Stomach (tissue), 9 donors: ENCODE results near the gene ARAP3. TPM values are rescaled to one million over a fixed set of nuclear protein-coding genes. Genes with fewer than 3 reads are reported as not detected.

Source experiments
- DNase-seq, 2 donors: peaks; one replicate each; pipeline versions ENCODE4 v3.0.0 to v3.0.0-alpha.2; 2013 to 2019
- H3K27ac ChIP-seq, 5 donors: fragments of 200-600 bp in 4 of 5; sonication (generic) in 4 of 5; one replicate each; pipeline ENCODE4 v1.5.1; 2013 to 2019; ENCODE audit warnings: mild to moderate bottlenecking in 1 of 5, moderate library complexity in 1 of 5
- H3K27me3 ChIP-seq, 3 donors: fragments of 200-600 bp; sonication (generic); one replicate each; pipeline ENCODE4 v1.5.1; 2017 to 2019; ENCODE audit warnings: mixed run types in 1 of 3
- H3K36me3 ChIP-seq, 4 donors: fragments of 200-600 bp; sonication (generic); 1 replicate in 3 of 4; 2 replicates in 1 of 4; pipeline ENCODE4 v1.5.1; 2016 to 2019
- H3K4me1 ChIP-seq, 4 donors: fragments of 200-600 bp; sonication (generic); one replicate each; pipeline ENCODE4 v1.5.1; 2016 to 2019
- H3K4me3 ChIP-seq, 4 donors: fragments of 200-600 bp; sonication (generic) in 3 of 4; one replicate each; pipeline ENCODE4 v1.5.1; 2016 to 2019; ENCODE audit warnings: mild to moderate bottlenecking in 1 of 4
- H3K9me3 ChIP-seq, 4 donors: fragments of 200-600 bp; sonication (generic); one replicate each; pipeline ENCODE4 v1.5.1; 2016 to 2019
- EP300 ChIP-seq: sonication (generic); formaldehyde crosslinking; IDR thresholded peaks from one replicate; pipeline ENCODE4 v1.6.1; 2017; ENCODE audit warnings: antibody characterized with exemption
- POLR2A ChIP-seq, 4 donors: fragments of 450-650 bp; IDR thresholded peaks; one replicate each; pipeline ENCODE4 v1.6.1; 2016; ENCODE audit warnings: antibody characterized with exemption in 4 of 4, control low read depth in 2 of 4, mild to moderate bottlenecking in 1 of 4, moderate library complexity in 1 of 4
- POLR2AphosphoS5 ChIP-seq, 3 donors: sonication (generic); formaldehyde crosslinking; IDR thresholded peaks; one replicate each; pipeline ENCODE4 v1.6.1; 2016; ENCODE audit warnings: antibody characterized with exemption in 3 of 3
- WGBS, 5 donors: extraction: QIAGEN DNeasy Blood & Tissue Kit in 3 of 5; methylation state at CpG; one replicate each; pipeline versions ENCODE4 v1.1.5 to v1.1.7; 2013 to 2018; 5-methylcytosine and 5-hydroxymethylcytosine counted together
- intact Hi-C: fragments of 100-400 bp; cut with DNase I; formaldehyde crosslinking; loops from one replicate; pipeline ENCODE4 v1.15.1; 2023; ENCODE audit warnings: low total_unique reads
- polyA plus RNA-seq, 3 donors: library from polyadenylated mRNA; stranded (reverse); fragments of 200-250 nt; gene quantifications; one replicate each; pipeline ENCODE4 v1.2.3, GENCODE V29; 2013
- total RNA-seq, 5 donors: library from RNA; depleted of rRNA; stranded (reverse); fragments of >200 nt; gene quantifications; one replicate each; pipeline versions ENCODE4 v1.1.0 to v1.2.3, GENCODE V29; 2014 to 2016
- TF ChIP-seq, protein P1 (sequence below), 7 experiments: fragments of 450-650 bp in 4 of 7; fragments of 200-600 bp in 3 of 7; sonication (generic) in 3 of 7; IDR thresholded peaks; one replicate each; pipeline ENCODE4 v1.5.1; 2016 to 2019; ENCODE audit warnings: antibody characterized with exemption in 7 of 7, control low read depth in 2 of 7, mild to moderate bottlenecking in 1 of 7
- donor health status: healthy with polysubstance abuse.
- donor health status: Bipolar disorder and iron deficiency.
- donor health status: healthy.

ARAP3 gene
- total and polyA plus RNA-seq, 8 donors: 2.3 to 11.9 (median 5.6) TPM

DNA sequence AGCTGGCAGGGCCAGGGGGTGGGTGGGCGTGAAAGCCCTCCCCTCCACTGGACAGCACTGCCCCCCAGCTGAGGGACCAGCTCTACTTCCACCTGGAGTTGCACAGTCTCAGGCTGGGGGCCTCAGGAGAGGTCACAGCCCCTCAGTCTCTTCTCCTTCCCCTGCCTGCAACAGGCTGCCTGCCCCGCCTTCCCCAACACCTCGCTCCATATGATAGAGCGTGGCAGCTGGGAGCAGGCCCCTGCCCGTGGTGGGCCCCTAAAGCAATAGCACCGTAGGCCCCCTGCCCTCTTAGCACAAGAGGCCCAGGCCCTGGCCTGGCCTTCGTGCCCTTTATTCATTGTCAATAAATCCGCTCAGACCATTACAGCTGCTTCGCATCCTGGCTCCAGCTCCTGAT is 41.3 kb downstream of the ARAP3 start:
- no peaks in the 10 kb centered on the region for H3K9me3 ChIP-seq
- TF ChIP-seq, protein P1, sequence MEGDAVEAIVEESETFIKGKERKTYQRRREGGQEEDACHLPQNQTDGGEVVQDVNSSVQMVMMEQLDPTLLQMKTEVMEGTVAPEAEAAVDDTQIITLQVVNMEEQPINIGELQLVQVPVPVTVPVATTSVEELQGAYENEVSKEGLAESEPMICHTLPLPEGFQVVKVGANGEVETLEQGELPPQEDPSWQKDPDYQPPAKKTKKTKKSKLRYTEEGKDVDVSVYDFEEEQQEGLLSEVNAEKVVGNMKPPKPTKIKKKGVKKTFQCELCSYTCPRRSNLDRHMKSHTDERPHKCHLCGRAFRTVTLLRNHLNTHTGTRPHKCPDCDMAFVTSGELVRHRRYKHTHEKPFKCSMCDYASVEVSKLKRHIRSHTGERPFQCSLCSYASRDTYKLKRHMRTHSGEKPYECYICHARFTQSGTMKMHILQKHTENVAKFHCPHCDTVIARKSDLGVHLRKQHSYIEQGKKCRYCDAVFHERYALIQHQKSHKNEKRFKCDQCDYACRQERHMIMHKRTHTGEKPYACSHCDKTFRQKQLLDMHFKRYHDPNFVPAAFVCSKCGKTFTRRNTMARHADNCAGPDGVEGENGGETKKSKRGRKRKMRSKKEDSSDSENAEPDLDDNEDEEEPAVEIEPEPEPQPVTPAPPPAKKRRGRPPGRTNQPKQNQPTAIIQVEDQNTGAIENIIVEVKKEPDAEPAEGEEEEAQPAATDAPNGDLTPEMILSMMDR (IDR thresholded peaks at IDR 0.05): no peak
- TF ChIP-seq POLR2AphosphoS5 (IDR thresholded peaks at IDR 0.05) (no peak), EP300 (no peak)
- H3K27me3 ChIP-seq: peaks cover 0 to 10% (median 0%) of the 10 kb centered on the region in 3 donors
- no peak overlapping the region for H3K27ac ChIP-seq
- no peak for DNase-seq
- peaks cover 0 to 53% (median 46%) of the 10 kb centered on the region in 4 donors for H3K36me3 ChIP-seq
- H3K4me1 ChIP-seq: peaks cover 7 to 21% (median 20%) of the 10 kb centered on the region in 4 donors
- intact Hi-C loops: no loop called here
- WGBS, 5 donors: 83 to 94% (median 90%) methylated on average over 9 of the region's 9 CpGs
- no peak overlapping the region for H3K4me3 ChIP-seq

DNA sequence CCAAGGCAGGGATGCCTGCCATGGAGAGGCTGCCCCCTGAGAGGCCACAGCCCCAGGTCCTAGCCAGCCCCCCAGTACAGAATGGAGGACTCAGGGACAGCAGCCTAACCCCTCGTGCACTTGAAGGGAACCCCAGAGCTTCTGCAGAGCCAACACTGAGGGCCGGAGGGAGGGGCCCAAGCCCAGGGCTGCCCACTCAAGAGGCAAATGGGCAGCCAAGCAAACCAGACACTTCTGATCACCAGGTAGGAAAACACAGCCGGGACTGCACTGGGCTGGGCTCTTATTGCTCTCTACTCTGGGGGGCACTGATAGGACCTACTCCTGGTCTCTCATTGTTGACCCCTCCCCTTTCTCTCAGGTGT is 42.0 kb downstream of the ARAP3 start:
- Histone ChIP-seq H3K27ac (no peak overlapping the region), H3K4me3 (no peak overlapping the region), H3K4me1 (peaks cover 13 to 28% (median 26%) of the 10 kb centered on the region in 4 donors), H3K27me3 (peaks cover 0 to 10% (median 0%) of the 10 kb centered on the region in 3 donors), H3K36me3 (peaks cover 0 to 46% (median 39%) of the 10 kb centered on the region in 4 donors), H3K9me3 (no peaks in the 10 kb centered on the region)
- 79 to 88% (median 83%) methylated on average over 3 of the region's 3 CpGs for WGBS, 5 donors
- no peak for TF ChIP-seq POLR2A (IDR thresholded peaks at IDR 0.05)
- intact Hi-C loops: no loop called here
- no peak for DNase-seq

DNA sequence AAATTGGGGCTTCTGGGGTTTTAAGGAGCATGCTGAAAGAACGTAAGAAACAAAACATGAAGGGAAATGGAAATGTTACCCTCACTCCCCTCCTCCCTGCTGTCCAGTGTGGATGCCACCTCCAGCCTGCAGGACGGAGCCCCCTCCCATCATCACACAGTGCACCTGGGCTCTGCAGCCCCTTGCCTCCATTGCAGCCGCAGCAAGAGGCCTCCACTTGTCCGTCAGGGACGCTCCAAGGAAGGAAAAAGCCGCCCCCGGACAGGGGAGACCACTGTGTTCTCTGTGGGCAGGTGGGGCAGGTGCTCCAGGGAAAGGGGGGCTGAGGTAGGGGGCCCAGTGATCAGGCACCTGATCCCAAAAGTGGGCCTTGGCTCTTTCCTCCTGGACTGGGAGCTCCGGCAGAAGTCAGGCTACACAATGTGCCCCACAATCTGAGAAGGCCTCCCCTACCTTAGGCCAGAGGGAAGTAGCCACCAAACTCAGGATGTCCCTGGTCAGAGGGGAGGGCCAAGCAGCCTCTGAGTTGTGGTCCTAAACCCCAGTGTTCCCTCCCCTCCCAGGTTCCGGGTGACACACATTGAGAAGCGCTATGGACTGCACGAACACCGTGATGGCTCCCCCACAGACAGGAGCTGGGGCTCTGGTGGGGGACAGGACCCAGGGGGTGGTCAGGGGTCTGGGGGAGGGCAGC is 42.5 kb downstream of the ARAP3 start:
- TF ChIP-seq POLR2A (IDR thresholded peaks at IDR 0.05): no peak
- no peak for TF ChIP-seq POLR2AphosphoS5 (IDR thresholded peaks at IDR 0.05)
- no peak for TF ChIP-seq EP300
- TF ChIP-seq, protein P1 (IDR thresholded peaks at IDR 0.05): no peak
- H3K36me3 ChIP-seq: peaks cover 0 to 41% (median 34%) of the 10 kb centered on the region in 4 donors
- peaks cover 19 to 32% (median 32%) of the 10 kb centered on the region in 4 donors for H3K4me1 ChIP-seq
- H3K9me3 ChIP-seq: no peaks in the 10 kb centered on the region
- intact Hi-C loops: no loop called here
- 84 to 94% (median 88%) methylated on average over 7 to 12 of the region's 12 CpGs for WGBS, 5 donors
- peaks cover 0 to 10% (median 0%) of the 10 kb centered on the region in 3 donors for H3K27me3 ChIP-seq
- no peak overlapping the region for H3K4me3 ChIP-seq
- no peak for DNase-seq
- no peak overlapping the region for H3K27ac ChIP-seq

DNA sequence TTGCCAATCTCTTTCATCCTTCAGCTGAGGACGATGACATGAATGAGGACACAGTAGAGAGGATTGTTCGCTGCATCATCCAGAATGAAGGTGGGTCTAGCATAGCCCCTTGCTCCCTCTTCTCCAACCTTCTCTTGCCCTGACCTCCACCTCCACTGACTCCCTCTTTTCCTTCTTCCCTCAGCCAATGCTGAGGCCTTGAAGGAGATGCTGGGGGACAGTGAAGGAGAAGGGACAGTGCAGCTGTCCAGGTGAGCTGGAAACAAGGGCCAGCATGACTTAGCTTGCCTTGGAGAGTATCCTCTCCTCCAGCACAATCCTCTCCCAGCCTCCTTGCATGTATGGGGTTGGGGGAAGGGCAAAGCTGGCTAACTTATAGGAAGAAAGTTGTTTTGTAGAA is 43.3 kb downstream of the ARAP3 start:
- H3K27ac ChIP-seq: no peak overlapping the region
- peaks cover 19 to 39% (median 36%) of the 10 kb centered on the region in 4 donors for H3K4me1 ChIP-seq
- no peaks in the 10 kb centered on the region for H3K9me3 ChIP-seq
- WGBS, 5 donors: 85 to 96% (median 93%) methylated on average over 2 of the region's 2 CpGs
- H3K4me3 ChIP-seq: no peak overlapping the region
- TF ChIP-seq, protein P1 (IDR thresholded peaks at IDR 0.05): no peak
- TF ChIP-seq POLR2A (IDR thresholded peaks at IDR 0.05) (no peak), POLR2AphosphoS5 (IDR thresholded peaks at IDR 0.05) (no peak), EP300 (no peak)
- H3K36me3 ChIP-seq: peaks cover 0 to 34% (median 27%) of the 10 kb centered on the region in 4 donors
- H3K27me3 ChIP-seq: peaks cover 0 to 10% (median 0%) of the 10 kb centered on the region in 3 donors
- DNase-seq: no peak
- intact Hi-C loops: no loop called here
